Activated effector memory CD4-positive, alpha-beta T cell treated with anti-CD3 and anti-CD28 coated beads, Interleukin-2, amount 50 U/mL, for 16 hours (primary cell): ENCODE results near the gene RUNX1.

ENCODE experiments used
- DNase-seq: peaks from one replicate; pipeline ENCODE4 v3.0.0-alpha.2; 2020

RUNX1 gene

GRCh38 chr21:34764715-34765284 is 284.3 kb downstream of the RUNX1 start:
- DNase-seq, result no peak

- DNase-seq, result no peak
Observed at GRCh38 chr21:34762786-34763185, 286.3 kb downstream of the RUNX1 start.

DNA sequence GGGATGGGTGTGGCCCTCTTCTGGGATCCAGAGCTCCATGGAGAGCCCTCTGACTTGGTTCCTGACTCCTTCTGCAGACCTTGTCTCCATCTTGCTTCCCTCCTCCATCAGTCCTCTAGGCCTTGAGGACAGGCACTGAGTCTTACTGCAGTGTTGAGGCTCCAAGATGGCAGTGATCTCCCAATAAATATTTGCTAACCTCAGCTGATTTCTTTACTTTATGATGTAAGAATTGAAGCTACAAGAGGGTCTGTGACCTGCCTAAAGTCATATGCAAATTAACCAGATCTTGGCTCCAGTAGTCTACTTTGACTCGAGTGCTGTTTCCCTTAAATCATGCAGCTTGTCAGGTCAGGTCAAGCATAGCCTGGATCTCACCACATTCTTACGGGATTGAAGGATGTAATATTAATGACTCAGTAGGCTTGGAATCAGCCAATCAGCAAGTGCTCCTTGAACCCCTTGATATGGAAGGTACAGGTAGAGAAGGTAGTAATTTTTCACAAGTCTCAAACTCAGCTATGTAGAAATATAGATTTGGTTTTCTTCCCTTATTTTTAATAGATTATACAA is 287.3 kb downstream of the RUNX1 start:
- DNase-seq, result no peak

GRCh38 chr21:34754690-34755647 is 294.1 kb downstream of the RUNX1 start:
- no peak for DNase-seq

DNA sequence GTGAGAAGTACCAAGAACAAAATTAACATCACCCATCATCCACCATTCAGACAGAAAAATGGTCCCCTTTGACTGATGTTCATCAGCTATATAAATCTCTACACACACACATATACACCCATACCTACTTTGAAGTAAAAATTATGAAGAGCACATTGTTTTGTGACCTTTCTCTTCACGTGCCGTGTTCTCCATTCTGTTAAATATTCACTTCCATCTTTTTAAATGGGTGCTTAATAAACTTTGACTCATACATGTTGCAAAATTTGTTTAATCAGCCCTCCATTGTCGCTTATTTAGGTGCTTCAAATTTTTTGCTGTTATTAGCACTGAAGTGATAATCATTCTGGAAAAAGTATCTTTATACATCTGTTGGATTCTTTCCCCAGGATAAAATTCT is 300.2 kb downstream of the RUNX1 start:
- DNase-seq, result no peak

DNA sequence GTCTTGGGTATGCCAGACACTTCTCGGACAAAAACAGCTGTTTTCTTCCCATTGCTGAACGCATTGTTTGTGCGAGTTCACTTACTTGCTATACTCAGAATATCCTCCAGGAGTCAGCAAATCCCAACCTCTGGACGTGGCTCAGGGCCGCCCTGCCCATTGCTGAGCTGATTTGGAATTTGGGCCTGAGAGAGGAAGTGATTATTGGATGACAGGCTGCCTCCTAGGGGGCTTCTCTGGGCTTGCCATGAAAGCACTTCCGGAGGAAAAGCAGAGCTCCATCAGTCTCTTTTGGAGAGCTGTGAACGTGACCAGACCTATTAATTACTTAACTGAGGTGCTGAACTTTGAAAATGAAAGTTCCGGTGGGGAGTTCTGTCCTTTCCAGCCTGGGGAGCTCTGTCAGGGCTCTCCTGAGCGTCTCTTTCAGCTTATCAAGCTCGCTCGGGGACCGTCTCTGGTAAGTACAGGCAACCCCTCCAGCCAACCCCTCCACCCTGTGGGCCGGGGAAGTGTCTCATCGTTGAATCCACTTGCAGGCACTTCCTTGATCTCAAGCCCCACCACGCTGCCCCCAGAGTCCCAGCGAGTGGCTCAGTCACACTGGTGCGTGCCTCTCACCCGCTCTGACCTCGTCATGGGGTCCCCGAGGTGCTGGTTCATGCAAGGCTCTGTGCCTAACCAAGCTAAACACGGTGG is 303.4 kb downstream of the RUNX1 start:
- peak; percentile 80 for DNase-seq

GRCh38 chr21:34744801-34745200 is 304.3 kb downstream of the RUNX1 start:
- DNase-seq, result no peak

GRCh38 chr21:34743831-34744230 is 305.3 kb downstream of the RUNX1 start:
- DNase-seq, result no peak

GRCh38 chr21:34743285-34743684 is 305.8 kb downstream of the RUNX1 start:
- no peak for DNase-seq

DNA sequence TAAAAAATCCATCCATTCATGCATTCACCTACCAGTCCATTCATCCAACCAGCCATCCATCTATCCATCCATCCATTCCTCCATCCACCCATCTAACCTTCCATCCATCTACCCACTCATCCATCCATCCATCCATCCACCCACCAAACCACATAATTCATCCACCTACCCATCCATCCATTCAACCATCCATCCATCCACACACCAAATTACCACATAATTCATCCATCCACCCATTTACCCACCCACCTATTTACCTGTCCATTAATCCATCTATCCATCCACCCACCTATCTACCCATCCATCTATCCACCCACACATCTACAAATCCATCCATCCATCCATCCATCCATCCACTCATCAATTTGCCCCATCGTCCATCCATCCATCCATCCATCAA is 308.9 kb downstream of the RUNX1 start:
- DNase-seq, result no peak
